Neural crest cell (in vitro differentiated cells): ENCODE results near the gene ERVMER34-1. TPM values are rescaled to one million over a fixed set of nuclear protein-coding genes. Genes with fewer than 3 reads are reported as not detected.

Experiments used
- DNase-seq: peaks from one replicate; pipeline ENCODE4 v3.0.0; 2021; ENCODE audit warnings: low read depth, mixed read lengths, low spot score
- H3K27ac Mint-ChIP-seq: one replicate; pipeline ENCODE4 v1.8.0; 2021; ENCODE audit warnings: mild to moderate bottlenecking, mixed read lengths; ENCODE audit not compliant: unreplicated experiment
- H3K27me3 Mint-ChIP-seq: 2 replicates; pipeline ENCODE4 v1.8.0; 2021; ENCODE audit warnings: low read depth, mild to moderate bottlenecking, mixed read lengths
- H3K36me3 Mint-ChIP-seq: 2 replicates; pipeline ENCODE4 v1.8.0; 2021; ENCODE audit warnings: low read depth, mild to moderate bottlenecking, mixed read lengths
- H3K4me1 Mint-ChIP-seq: 2 replicates; pipeline ENCODE4 v1.8.0; 2021; ENCODE audit warnings: mixed read lengths
- H3K4me3 Mint-ChIP-seq: one replicate; pipeline ENCODE4 v1.8.0; 2021; ENCODE audit warnings: mild to moderate bottlenecking, mixed read lengths
- H3K9me3 Mint-ChIP-seq: 2 replicates; pipeline ENCODE4 v1.8.0; 2021; ENCODE audit warnings: mixed read lengths
- CTCF ChIP-seq: fragments of 200-600 bp; sonication (generic); conservative IDR thresholded peaks from 2 replicates; pipeline ENCODE4 v1.5.0; 2021; ENCODE audit warnings: antibody characterized with exemption, mild to moderate bottlenecking
- total RNA-seq: library from RNA; stranded (reverse); gene quantifications from 2 replicates; pipeline ENCODE4 v1.2.1, GENCODE V29; 2021

The ERVMER34-1 gene
- total RNA-seq, 1 donor from 2014 or later: 3.3 TPM

- Mint-ChIP-seq H3K9me3 (peaks cover 3% of the 10 kb centered on the region), H3K27me3 (no peaks in the 10 kb centered on the region), H3K4me3 (no peak overlapping the region), H3K36me3 (no peaks in the 10 kb centered on the region), H3K27ac (no peak overlapping the region), H3K4me1 (no peaks in the 10 kb centered on the region)
- no peak for DNase-seq
- no peak for TF ChIP-seq CTCF
Observed at GRCh38 chr4:52788806-52789205, 37.6 kb upstream of the ERVMER34-1 start.

GRCh38 chr4:52783069-52783468 lies 31.8 kb upstream of the ERVMER34-1 start:
- Mint-ChIP-seq H3K4me3 (no peak overlapping the region), H3K27me3 (no peaks in the 10 kb centered on the region), H3K27ac (peak overlapping the region; percentile 39), H3K36me3 (no peaks in the 10 kb centered on the region), H3K9me3 (peaks cover 5% of the 10 kb centered on the region), H3K4me1 (no peaks in the 10 kb centered on the region)
- no peak for DNase-seq
- TF ChIP-seq CTCF: no peak

GRCh38 chr4:52780617-52781354 lies 29.6 kb upstream of the ERVMER34-1 start:
- TF ChIP-seq CTCF: no peak
- no peaks in the 10 kb centered on the region for H3K4me1 Mint-ChIP-seq
- no peak for DNase-seq
- no peaks in the 10 kb centered on the region for H3K27me3 Mint-ChIP-seq
- H3K27ac Mint-ChIP-seq: no peak overlapping the region
- H3K4me3 Mint-ChIP-seq: no peak overlapping the region
- H3K9me3 Mint-ChIP-seq: peaks cover 3% of the 10 kb centered on the region
- H3K36me3 Mint-ChIP-seq: no peaks in the 10 kb centered on the region

- no peak for TF ChIP-seq CTCF
- peaks cover 2% of the 10 kb centered on the region for H3K9me3 Mint-ChIP-seq
- no peaks in the 10 kb centered on the region for H3K36me3 Mint-ChIP-seq
- no peak for DNase-seq
- H3K27me3 Mint-ChIP-seq: no peaks in the 10 kb centered on the region
- no peak overlapping the region for H3K27ac Mint-ChIP-seq
- H3K4me1 Mint-ChIP-seq: no peaks in the 10 kb centered on the region
- no peak overlapping the region for H3K4me3 Mint-ChIP-seq
Observed at GRCh38 chr4:52780206-52780605, 29.0 kb upstream of the ERVMER34-1 start.

GRCh38 chr4:52760256-52760655 lies 9.0 kb upstream of the ERVMER34-1 start:
- no peak overlapping the region for H3K4me3 Mint-ChIP-seq
- no peak overlapping the region for H3K27ac Mint-ChIP-seq
- H3K27me3 Mint-ChIP-seq: no peaks in the 10 kb centered on the region
- no peak for TF ChIP-seq CTCF
- H3K36me3 Mint-ChIP-seq: no peaks in the 10 kb centered on the region
- no peak for DNase-seq
- no peaks in the 10 kb centered on the region for H3K9me3 Mint-ChIP-seq
- no peaks in the 10 kb centered on the region for H3K4me1 Mint-ChIP-seq
